Measurements from ENCODE around the gene TBC1D22A.

The TBC1D22A gene

DNA sequence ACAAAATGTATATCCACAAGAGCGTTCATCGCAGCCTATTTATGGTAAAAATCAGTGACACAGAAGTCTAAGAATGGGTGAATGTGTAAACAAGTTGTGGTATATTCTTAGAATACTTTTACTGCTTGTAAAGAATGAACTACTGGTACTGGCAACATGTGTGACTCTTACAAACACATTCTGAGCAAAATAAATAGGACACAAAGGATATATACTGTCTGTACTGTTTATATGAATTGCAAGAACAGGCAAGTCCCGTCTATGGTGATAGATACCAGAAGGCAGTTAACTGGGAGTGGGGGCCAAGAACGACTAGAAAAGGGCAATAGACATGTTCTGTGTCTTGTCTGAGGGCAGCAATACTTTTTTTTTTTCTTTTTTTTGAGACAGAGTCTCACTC is 112.6 kb downstream of the TBC1D22A start:
- peaks cover 52% of the 10 kb centered on the region for H3K36me3 ChIP-seq (replicated peaks; ENCODE audit: low read depth, low read length)
- no peaks in the 10 kb centered on the region for H3K27me3 ChIP-seq (ENCODE audit: low read depth, low read length)
- no peaks in the 10 kb centered on the region for H3K4me1 ChIP-seq (ENCODE audit: low read length)
- H3K4me2 ChIP-seq (ENCODE audit: low read length): no peak overlapping the region
- no peak overlapping the region for H3K27ac ChIP-seq (ENCODE audit: low read length)
- H3K9ac ChIP-seq (ENCODE audit: low read length): no peak overlapping the region
- H3K4me3 ChIP-seq (ENCODE audit: low read length): no peak overlapping the region
- H2AFZ ChIP-seq (ENCODE audit: low read depth, low read length): no peak overlapping the region
- peaks cover 56% of the 10 kb centered on the region for H3K79me2 ChIP-seq (ENCODE audit: low read length)
- TF ChIP-seq, protein P1, sequence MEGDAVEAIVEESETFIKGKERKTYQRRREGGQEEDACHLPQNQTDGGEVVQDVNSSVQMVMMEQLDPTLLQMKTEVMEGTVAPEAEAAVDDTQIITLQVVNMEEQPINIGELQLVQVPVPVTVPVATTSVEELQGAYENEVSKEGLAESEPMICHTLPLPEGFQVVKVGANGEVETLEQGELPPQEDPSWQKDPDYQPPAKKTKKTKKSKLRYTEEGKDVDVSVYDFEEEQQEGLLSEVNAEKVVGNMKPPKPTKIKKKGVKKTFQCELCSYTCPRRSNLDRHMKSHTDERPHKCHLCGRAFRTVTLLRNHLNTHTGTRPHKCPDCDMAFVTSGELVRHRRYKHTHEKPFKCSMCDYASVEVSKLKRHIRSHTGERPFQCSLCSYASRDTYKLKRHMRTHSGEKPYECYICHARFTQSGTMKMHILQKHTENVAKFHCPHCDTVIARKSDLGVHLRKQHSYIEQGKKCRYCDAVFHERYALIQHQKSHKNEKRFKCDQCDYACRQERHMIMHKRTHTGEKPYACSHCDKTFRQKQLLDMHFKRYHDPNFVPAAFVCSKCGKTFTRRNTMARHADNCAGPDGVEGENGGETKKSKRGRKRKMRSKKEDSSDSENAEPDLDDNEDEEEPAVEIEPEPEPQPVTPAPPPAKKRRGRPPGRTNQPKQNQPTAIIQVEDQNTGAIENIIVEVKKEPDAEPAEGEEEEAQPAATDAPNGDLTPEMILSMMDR (IDR thresholded peaks at IDR 0.05; ENCODE audit: low read depth, low read length): no peak
- TF ChIP-seq EZH2phosphoT487 (IDR thresholded peaks at IDR 0.05; ENCODE audit: low read depth): no peak
- peaks cover 86% of the 10 kb centered on the region for H4K20me1 ChIP-seq (ENCODE audit: insufficient read depth, low read length)
- peaks cover 14% of the 10 kb centered on the region; the same call in 1 of the 2 replicates for H3K9me3 ChIP-seq (ENCODE audit: insufficient read depth, low read length)

DNA sequence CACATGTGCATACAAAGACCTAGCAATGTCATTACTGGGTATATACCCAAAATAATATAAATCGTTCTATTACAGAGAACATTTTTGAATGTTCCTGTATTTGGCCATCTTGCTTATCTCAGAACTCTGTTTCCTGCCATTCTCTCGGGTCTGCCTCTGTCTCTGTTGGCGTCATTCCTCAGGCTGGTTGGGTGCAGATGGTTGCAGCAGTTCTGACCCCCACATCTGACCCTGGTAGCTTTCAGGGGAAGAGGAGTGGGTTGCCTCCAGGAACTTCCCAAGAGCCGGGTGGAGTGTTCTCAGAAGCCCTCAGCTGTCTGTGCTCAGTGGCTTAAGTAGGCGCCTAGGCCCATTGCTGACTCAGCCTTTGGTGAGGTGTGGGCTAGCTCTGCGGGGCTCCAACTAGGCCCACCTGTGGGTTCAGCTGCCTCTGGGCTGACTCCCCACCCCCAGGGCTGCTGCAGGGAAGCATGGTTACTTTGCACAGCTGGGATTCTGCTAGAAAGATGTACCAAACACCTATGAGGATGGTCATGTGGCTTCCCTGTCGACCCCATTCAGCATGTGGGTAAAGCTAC is 114.0 kb downstream of the TBC1D22A start:
- Histone ChIP-seq H3K27ac (ENCODE audit: low read length) (no peak overlapping the region), H3K27me3 (ENCODE audit: low read depth, low read length) (no peaks in the 10 kb centered on the region), H3K36me3 (replicated peaks; ENCODE audit: low read depth, low read length) (peaks cover 43% of the 10 kb centered on the region), H3K4me2 (ENCODE audit: low read length) (no peak overlapping the region), H3K4me3 (ENCODE audit: low read length) (no peak overlapping the region), H2AFZ (ENCODE audit: low read depth, low read length) (no peak overlapping the region), H3K4me1 (ENCODE audit: low read length) (no peaks in the 10 kb centered on the region), H3K79me2 (ENCODE audit: low read length) (peaks cover 65% of the 10 kb centered on the region), H3K9ac (ENCODE audit: low read length) (no peak overlapping the region), H4K20me1 (ENCODE audit: insufficient read depth, low read length) (peaks cover 86% of the 10 kb centered on the region), H3K9me3 (ENCODE audit: insufficient read depth, low read length) (0 out of 2 replicates have a peak, but pooled peaks cover under 1% of the 10 kb centered on the region)
- TF ChIP-seq, protein P1 (IDR thresholded peaks at IDR 0.05; ENCODE audit: low read depth, low read length): no peak
- TF ChIP-seq EZH2phosphoT487 (IDR thresholded peaks at IDR 0.05; ENCODE audit: low read depth): no peak

DNA sequence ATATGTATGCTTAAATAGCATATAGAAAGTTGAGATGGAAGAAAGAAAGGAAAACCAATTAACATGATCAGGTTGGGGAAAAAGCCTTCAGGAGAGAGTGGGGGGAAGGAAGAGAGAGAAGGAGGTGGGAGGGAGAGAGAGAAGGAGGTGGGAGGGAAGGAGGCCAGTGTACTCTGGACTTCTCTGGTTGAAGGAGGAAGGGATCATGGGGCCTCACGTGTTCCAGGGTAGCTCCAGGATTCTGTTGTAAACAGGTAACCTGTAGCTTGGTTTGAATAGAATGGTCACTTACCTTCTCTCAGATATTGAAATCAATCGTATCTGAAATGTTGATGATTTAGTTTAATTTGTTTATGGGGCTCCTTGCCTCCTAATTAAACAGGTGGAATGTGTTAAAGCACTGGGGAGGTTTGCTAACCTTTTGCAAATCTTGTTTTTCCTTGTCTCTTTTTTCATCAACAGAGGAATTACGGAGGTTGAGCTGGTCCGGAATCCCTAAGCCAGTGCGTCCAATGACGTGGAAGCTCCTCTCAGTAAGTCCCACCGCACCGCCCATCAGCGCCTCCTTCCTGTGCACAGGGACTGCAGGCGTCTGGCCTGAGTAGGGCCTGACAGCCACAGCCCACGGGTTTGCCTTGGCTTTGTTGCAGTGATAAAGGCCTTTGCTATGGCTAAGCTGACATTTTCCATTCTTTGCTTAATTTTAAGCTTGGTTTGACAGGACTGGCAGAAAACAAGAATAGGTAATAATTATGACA is 115.9 kb downstream of the TBC1D22A start:
- Histone ChIP-seq H2AFZ (ENCODE audit: low read depth, low read length) (no peak overlapping the region), H3K4me3 (ENCODE audit: low read length) (no peak overlapping the region), H3K27me3 (ENCODE audit: low read depth, low read length) (no peaks in the 10 kb centered on the region), H3K27ac (ENCODE audit: low read length) (no peak overlapping the region), H3K36me3 (replicated peaks; ENCODE audit: low read depth, low read length) (peaks cover 33% of the 10 kb centered on the region), H3K79me2 (ENCODE audit: low read length) (peaks cover 63% of the 10 kb centered on the region), H3K4me1 (ENCODE audit: low read length) (no peaks in the 10 kb centered on the region), H3K4me2 (ENCODE audit: low read length) (no peak overlapping the region), H3K9me3 (ENCODE audit: insufficient read depth, low read length) (no peaks in the 10 kb centered on the region), H3K9ac (ENCODE audit: low read length) (no peak overlapping the region), H4K20me1 (ENCODE audit: insufficient read depth, low read length) (peaks cover 92% of the 10 kb centered on the region)
- TF ChIP-seq, protein P1 (IDR thresholded peaks at IDR 0.05; ENCODE audit: low read depth, low read length): no peak
- TF ChIP-seq EZH2phosphoT487 (IDR thresholded peaks at IDR 0.05; ENCODE audit: low read depth): no peak

DNA sequence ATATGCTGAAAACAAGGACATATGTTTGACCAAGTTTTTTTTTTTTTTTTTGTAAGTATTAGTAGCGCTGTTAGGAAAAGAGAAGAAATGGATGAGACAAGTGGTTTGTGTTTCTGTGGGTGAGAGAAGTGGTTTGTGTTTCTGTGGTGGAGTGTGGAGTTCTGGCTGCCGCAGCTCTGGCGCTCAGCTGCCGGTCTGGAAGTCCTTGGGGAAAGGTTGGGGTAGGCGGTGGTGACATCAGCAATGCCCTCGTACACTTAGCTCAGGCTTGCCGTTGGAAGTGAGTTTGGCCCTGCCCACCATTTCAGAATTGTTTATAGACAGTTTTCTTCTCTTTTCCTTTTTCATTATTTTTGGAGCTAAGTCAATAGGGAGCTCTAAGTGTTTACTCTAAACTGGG is 116.6 kb downstream of the TBC1D22A start:
- H3K4me2 ChIP-seq (ENCODE audit: low read length): no peak overlapping the region
- peaks cover 40% of the 10 kb centered on the region for H3K36me3 ChIP-seq (replicated peaks; ENCODE audit: low read depth, low read length)
- no peaks in the 10 kb centered on the region for H3K4me1 ChIP-seq (ENCODE audit: low read length)
- no peak overlapping the region for H2AFZ ChIP-seq (ENCODE audit: low read depth, low read length)
- H4K20me1 ChIP-seq (ENCODE audit: insufficient read depth, low read length): peaks cover 97% of the 10 kb centered on the region
- no peak overlapping the region for H3K27ac ChIP-seq (ENCODE audit: low read length)
- TF ChIP-seq, protein P1 (IDR thresholded peaks at IDR 0.05; ENCODE audit: low read depth, low read length): no peak
- no peak overlapping the region for H3K4me3 ChIP-seq (ENCODE audit: low read length)
- peaks cover 71% of the 10 kb centered on the region for H3K79me2 ChIP-seq (ENCODE audit: low read length)
- no peaks in the 10 kb centered on the region for H3K9me3 ChIP-seq (ENCODE audit: insufficient read depth, low read length)
- H3K9ac ChIP-seq (ENCODE audit: low read length): no peak overlapping the region
- H3K27me3 ChIP-seq (ENCODE audit: low read depth, low read length): no peaks in the 10 kb centered on the region

Data from OCI-LY3 (cell line).